Activated CD4-positive, alpha-beta T cell treated with anti-CD3 and anti-CD28 coated beads, Interleukin-2, Interleukin-4, amounts not matched to agents 100 ng/mL and 50 ng/mL, durations not matched to agents 16 hours and 8 hours (primary cell): ENCODE data around the gene MISP.

Experiments used
- DNase-seq: peaks from one replicate; pipeline ENCODE4 v3.0.0-alpha.2; 2020; ENCODE audit warnings: low spot score

The MISP gene

DNA sequence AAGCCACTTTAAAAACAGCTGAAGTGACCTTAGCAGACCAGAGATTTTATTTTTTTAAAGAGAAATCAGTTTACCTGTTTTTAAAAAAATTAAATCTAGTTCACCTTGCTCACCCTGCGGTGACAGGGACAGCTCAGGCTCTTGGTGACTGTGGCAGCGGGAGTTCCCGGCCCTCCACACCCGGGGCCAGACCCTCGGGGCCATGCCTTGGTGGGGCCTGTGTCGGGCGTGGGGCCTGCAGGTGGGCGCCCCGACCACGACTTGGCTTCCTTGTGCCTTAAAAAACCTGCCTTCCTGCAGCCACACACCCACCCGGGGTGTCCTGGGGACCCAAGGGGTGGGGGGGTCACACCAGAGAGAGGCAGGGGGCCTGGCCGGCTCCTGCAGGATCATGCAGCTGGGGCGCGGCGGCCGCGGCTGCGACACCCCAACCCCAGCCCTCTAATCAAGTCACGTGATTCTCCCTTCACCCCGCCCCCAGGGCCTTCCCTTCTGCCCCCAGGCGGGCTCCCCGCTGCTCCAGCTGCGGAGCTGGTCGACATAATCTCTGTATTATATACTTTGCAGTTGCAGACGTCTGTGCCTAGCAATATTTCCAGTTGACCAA, 60.1 kb downstream of the MISP start:
- DNase-seq, result no peak

DNA sequence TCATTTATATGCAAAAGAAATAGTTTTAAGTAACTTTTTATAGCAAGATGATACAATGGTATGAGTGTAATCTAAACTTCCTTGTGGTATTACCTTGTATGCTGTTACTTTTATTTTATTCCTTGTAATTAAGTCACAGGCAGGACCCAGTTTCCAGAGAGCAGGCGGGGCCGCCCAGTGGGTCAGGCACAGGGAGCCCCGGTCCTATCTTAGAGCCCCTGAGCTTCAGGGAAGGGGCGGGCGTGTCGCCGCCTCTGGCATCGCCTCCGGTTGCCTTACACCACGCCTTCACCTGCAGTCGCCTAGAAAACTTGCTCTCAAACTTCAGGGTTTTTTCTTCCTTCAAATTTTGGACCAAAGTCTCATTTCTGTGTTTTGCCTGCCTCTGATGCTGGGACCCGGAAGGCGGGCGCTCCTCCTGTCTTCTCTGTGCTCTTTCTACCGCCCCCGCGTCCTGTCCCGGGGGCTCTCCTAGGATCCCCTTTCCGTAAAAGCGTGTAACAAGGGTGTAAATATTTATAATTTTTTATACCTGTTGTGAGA, 60.7 kb downstream of the MISP start:
- no peak for DNase-seq

DNA sequence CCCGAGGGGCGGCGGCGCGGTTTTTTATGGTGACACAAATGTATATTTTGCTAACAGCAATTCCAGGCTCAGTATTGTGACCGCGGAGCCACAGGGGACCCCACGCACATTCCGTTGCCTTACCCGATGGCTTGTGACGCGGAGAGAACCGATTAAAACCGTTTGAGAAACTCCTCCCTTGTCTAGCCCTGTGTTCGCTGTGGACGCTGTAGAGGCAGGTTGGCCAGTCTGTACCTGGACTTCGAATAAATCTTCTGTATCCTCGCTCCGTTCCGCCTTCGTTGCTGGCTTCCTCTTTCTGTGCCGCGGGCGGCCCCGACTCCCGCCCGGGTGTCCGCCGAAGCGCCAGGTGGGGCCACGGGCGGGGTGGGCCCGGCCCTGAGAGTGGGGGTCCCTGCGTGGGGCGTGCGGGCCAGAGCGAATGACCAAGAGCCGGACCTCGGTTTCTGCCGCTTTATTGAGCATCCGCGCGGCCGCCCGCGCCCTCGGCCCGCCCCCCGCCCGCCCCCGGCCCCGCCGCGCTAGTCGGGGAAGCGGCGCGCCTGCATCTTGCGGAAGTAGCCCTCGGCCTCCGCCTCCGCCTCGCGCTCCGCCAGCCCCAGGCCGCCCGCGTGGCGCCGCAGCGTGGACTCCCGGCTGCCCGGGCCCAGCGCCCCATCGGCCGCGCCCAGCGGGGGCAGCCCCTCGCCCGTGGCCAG, 61.3 kb downstream of the MISP start:
- no peak for DNase-seq

DNA sequence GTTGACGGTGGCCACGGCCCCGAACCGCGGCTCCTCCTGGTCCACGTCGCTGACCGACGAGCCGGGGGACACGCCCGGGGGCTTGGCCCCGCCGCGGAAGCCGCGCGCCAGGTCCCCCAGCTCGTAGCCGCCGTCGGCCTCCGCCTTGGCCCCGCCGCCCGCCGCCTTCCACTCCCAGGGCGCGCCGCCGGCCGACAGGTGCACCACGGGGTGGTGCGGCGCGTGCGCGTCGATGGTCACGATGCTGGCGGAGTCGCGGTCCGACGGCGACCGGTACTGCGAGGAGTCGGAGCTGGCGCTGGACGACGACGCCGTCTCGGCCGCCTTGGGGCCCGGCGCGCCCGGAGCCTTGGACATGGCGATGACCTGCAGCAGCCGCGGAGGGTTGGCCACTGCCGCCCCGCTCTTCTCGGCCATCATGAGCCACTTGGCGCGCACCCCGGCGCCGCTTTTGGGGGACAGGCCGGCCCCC, 61.9 kb downstream of the MISP start:
- DNase-seq, result no peak

DNA sequence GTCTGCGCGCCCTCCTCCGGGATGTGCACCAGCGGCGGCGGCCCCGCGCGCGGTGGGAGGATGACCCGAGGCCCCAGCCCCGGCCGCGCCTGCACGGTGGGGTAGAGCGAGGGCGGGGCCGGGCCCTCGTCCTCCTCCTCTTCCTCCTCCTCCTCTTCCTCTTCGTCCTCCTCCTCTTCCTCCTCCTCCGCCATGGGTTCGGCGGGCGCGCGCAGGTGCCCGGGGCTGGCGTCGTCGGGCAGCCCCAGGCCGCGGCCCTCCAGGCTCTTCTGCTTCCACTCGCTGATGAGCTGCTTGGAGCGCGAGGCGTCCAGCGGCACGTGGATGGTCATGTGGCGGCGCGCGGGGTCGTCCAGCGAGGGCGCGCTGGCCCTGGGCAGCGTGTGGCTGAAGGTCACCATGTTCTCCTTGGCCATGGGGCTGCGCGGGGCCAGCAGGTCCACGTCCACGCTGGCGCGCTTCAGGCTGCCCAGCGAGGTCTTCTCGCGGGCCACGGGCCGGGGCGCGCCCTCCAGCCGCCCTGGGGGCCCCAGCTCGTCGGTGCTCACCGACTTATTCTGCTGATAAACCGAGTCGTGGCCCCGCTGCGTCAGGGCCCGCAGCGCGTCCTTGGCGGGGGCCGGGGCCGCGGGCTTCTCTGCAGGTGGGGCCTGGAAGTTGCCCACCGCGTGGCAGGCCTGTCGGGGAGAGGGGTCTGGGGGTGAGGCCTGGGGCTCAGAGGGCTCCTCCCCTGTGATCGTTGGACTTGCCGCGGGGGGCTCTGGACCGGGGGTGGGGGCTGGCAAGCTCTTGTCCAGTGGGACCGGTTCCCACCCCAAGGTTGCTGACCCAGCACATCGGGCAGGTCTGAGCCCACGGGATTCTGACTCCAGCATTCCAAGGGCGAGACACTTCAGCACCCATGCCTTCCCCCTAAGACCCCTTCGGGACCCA, 62.6 kb downstream of the MISP start:
- no peak for DNase-seq
